HEK293 (cell line): Measurements from ENCODE around the gene PRIMPOL.

ENCODE experiments used
- CTCF ChIA-PET: fragments of 350-600 bp; formaldehyde crosslinking; extraction: SDS; loops from one replicate; lab custom pipeline; 2021; ENCODE audit warnings: antibody characterized with exemption; lab: Yijun Ruan, JAX
- POLR2A ChIA-PET: fragments of 300-600 bp; formaldehyde crosslinking; extraction: SDS; loops from one replicate; lab custom pipeline; 2020; ENCODE audit warnings: antibody characterized with exemption, inconsistent platforms; lab: Yijun Ruan, JAX
- H3K27ac ChIP-seq: fragments of 200-500 bp; sonication (Bioruptor generic); 2 replicates; pipeline ENCODE4 v1.5.1; 2014; ENCODE audit warnings: low read depth, low read length, control low read depth, inconsistent platforms; ENCODE audit errors: extremely low read depth
- H3K36me3 ChIP-seq, 2 experiments: fragments of 200-500 bp in 1 of 2; sonication (Bioruptor generic) in 1 of 2; 1 replicate in 1 of 2; 2 replicates in 1 of 2; pipeline ENCODE4 v1.5.1; 2014 to 2017; ENCODE audit warnings: inconsistent platforms in 2 of 2, low read length in 2 of 2; ENCODE audit not compliant: control insufficient read depth in 2 of 2, insufficient read depth in 1 of 2
- H3K4me1 ChIP-seq: fragments of 200-500 bp; sonication (Bioruptor generic); 2 replicates; pipeline ENCODE4 v1.5.1; 2014; ENCODE audit warnings: mild to moderate bottlenecking, low read length, inconsistent platforms; ENCODE audit not compliant: control insufficient read depth, insufficient read depth
- H3K4me3 ChIP-seq: 2 replicates; pipeline ENCODE4 v1.5.1; 2011; ENCODE audit warnings: low read depth, mild to moderate bottlenecking, control low read depth, low read length, moderate library complexity
- H3K9me3 ChIP-seq: fragments of 200-500 bp; sonication (Bioruptor generic); 2 replicates; pipeline ENCODE4 v1.5.1; 2014; ENCODE audit warnings: low read depth, low read length, inconsistent platforms; ENCODE audit not compliant: control insufficient read depth, insufficient read depth
- AEBP2 ChIP-seq: fragments of 450-650 bp; formaldehyde crosslinking; IDR thresholded peaks from 2 replicates; pipeline ENCODE4 v1.5.1; 2016; ENCODE audit warnings: missing biosample characterization, missing genetic modification characterization, borderline replicate concordance
- BCL11B ChIP-seq: fragments of 450-650 bp; formaldehyde crosslinking; IDR thresholded peaks from 2 replicates; pipeline ENCODE4 v1.5.1; 2016; ENCODE audit warnings: low read depth, missing biosample characterization, missing genetic modification characterization
- FEZF1 ChIP-seq: fragments of 450-650 bp; formaldehyde crosslinking; IDR thresholded peaks from 2 replicates; pipeline ENCODE4 v1.5.1; 2016; ENCODE audit warnings: missing biosample characterization, missing genetic modification characterization
- HOXD13 ChIP-seq: sonication (generic); formaldehyde crosslinking; IDR thresholded peaks from 2 replicates; pipeline ENCODE4 v1.8.0; 2022; ENCODE audit warnings: missing genetic modification reagents, borderline replicate concordance
- SCRT2 ChIP-seq: fragments of 450-650 bp; formaldehyde crosslinking; IDR thresholded peaks from 2 replicates; pipeline ENCODE4 v1.5.1; 2016; ENCODE audit warnings: missing biosample characterization, missing genetic modification characterization
- YY1 ChIP-seq: fragments of 450-650 bp; formaldehyde crosslinking; IDR thresholded peaks from 2 replicates; pipeline ENCODE4 v1.5.1; 2018; ENCODE audit warnings: missing biosample characterization, missing genetic modification characterization
- ZBTB11 ChIP-seq: fragments of 450-650 bp; formaldehyde crosslinking; conservative IDR thresholded peaks from 2 replicates; pipeline ENCODE4 v1.5.1; 2016; ENCODE audit warnings: low read depth, missing biosample characterization, missing genetic modification characterization
- ZBTB17 ChIP-seq: fragments of 450-650 bp; formaldehyde crosslinking; IDR thresholded peaks from 2 replicates; pipeline ENCODE4 v1.5.1; 2016; ENCODE audit warnings: missing biosample characterization, missing genetic modification characterization
- ZNF174 ChIP-seq: fragments of 450-650 bp; formaldehyde crosslinking; IDR thresholded peaks from 2 replicates; pipeline ENCODE4 v1.5.0; 2017; ENCODE audit warnings: missing biosample characterization, mild to moderate bottlenecking, missing genetic modification characterization
- ZNF19 ChIP-seq: fragments of 450-650 bp; formaldehyde crosslinking; IDR thresholded peaks from 2 replicates; pipeline ENCODE4; 2016; ENCODE audit warnings: missing biosample characterization, missing genetic modification characterization, low read depth
- ZNF221 ChIP-seq: fragments of 450-650 bp; formaldehyde crosslinking; IDR thresholded peaks from 2 replicates; pipeline ENCODE4 v1.5.1; 2017; ENCODE audit warnings: missing biosample characterization, missing genetic modification characterization, borderline replicate concordance
- ZNF280C ChIP-seq: fragments of 450-650 bp; formaldehyde crosslinking; IDR thresholded peaks from 2 replicates; pipeline ENCODE4 v1.5.1; 2016; ENCODE audit warnings: missing biosample characterization, missing genetic modification characterization
- ZNF311 ChIP-seq: fragments of 450-650 bp; formaldehyde crosslinking; IDR thresholded peaks from 2 replicates; pipeline ENCODE4 v1.5.1; 2017; ENCODE audit warnings: missing biosample characterization, missing genetic modification characterization, borderline replicate concordance
- ZNF514 ChIP-seq: fragments of 450-650 bp; formaldehyde crosslinking; IDR thresholded peaks from 2 replicates; pipeline ENCODE4 v1.5.1; 2016; ENCODE audit warnings: missing biosample characterization, missing genetic modification characterization
- ZNF521 ChIP-seq: fragments of 450-650 bp; formaldehyde crosslinking; IDR thresholded peaks from 2 replicates; pipeline ENCODE4 v1.5.1; 2017; ENCODE audit warnings: missing biosample characterization, mild to moderate bottlenecking, missing genetic modification characterization
- ZNF560 ChIP-seq: fragments of 450-650 bp; formaldehyde crosslinking; IDR thresholded peaks from 2 replicates; pipeline ENCODE4 v1.5.1; 2017; ENCODE audit warnings: missing biosample characterization, missing genetic modification characterization, borderline replicate concordance
- ZNF600 ChIP-seq: fragments of 450-650 bp; formaldehyde crosslinking; IDR thresholded peaks from 2 replicates; pipeline ENCODE4 v1.5.1; 2016; ENCODE audit warnings: missing biosample characterization, missing genetic modification characterization
- ZNF645 ChIP-seq: fragments of 450-650 bp; formaldehyde crosslinking; IDR thresholded peaks from 2 replicates; pipeline ENCODE4; 2016; ENCODE audit warnings: missing biosample characterization, missing genetic modification characterization
- ZNF658 ChIP-seq: fragments of 450-650 bp; formaldehyde crosslinking; IDR thresholded peaks from 2 replicates; pipeline ENCODE4; 2016; ENCODE audit warnings: missing biosample characterization, missing genetic modification characterization
- ZNF660 ChIP-seq: fragments of 450-650 bp; IDR thresholded peaks from 2 replicates; pipeline ENCODE4 v1.5.1; 2018; ENCODE audit warnings: missing biosample characterization, mild to moderate bottlenecking, missing genetic modification characterization
- ZNF677 ChIP-seq: fragments of 450-650 bp; IDR thresholded peaks from 2 replicates; pipeline ENCODE4 v1.5.0; 2018; ENCODE audit warnings: missing biosample characterization, mild to moderate bottlenecking, missing genetic modification characterization, moderate library complexity
- ZSCAN5A ChIP-seq: fragments of 450-650 bp; formaldehyde crosslinking; IDR thresholded peaks from 2 replicates; pipeline ENCODE4 v1.5.1; 2016; ENCODE audit warnings: missing biosample characterization, missing genetic modification characterization

PRIMPOL gene

GRCh38 chr4:184635381-184635780 lies 14.2 kb upstream of the PRIMPOL start:
- CTCF ChIA-PET, result interaction anchor here (0.6 kb wide), 1 partner anchor 404 kb away, joined by 3 read pairs; no protein-coding TSS in a partner anchor
- no peak for TF ChIP-seq ZSCAN5A (tag by site-specific recombination)
- no peak for TF ChIP-seq ZBTB17 (tag by site-specific recombination)
- peak; percentile 66; the same call in 1 of the 2 replicates for TF ChIP-seq SCRT2
- TF ChIP-seq ZBTB11 (tag by site-specific recombination), result no peak
- no peak overlapping the region for H3K4me3 ChIP-seq
- peaks cover 21 to 79% of the 10 kb centered on the region in 2 experiments; a peak in 2 of 3 replicates for H3K36me3 ChIP-seq
- H3K9me3 ChIP-seq, result no peaks in the 10 kb centered on the region
- POLR2A ChIA-PET, result interaction anchor here (0.7 kb wide), 1 partner anchor 14 kb away, joined by 4 read pairs; the partner anchor contains the start of gene PRIMPOL
- H3K27ac ChIP-seq, result no peak overlapping the region
- H3K4me1 ChIP-seq, result no peaks in the 10 kb centered on the region

- H3K9me3 ChIP-seq, result no peaks in the 10 kb centered on the region
- H3K4me1 ChIP-seq, result no peaks in the 10 kb centered on the region
- H3K36me3 ChIP-seq, result peaks cover 17 to 73% of the 10 kb centered on the region in 2 experiments; a peak in 2 of 3 replicates
- ChIA-PET CTCF (interaction anchor here (0.5 kb wide), 1 partner anchor 1158 kb away, joined by 4 read pairs; no protein-coding TSS in a partner anchor), POLR2A (interaction anchor here (0.7 kb wide), 1 partner anchor 13 kb away, joined by 4 read pairs; the partner anchor contains the start of gene PRIMPOL)
- no peak overlapping the region for H3K4me3 ChIP-seq
- no peak for TF ChIP-seq YY1
- TF ChIP-seq FEZF1 (tag by site-specific recombination), result no peak
- TF ChIP-seq BCL11B, result no peak
- no peak for TF ChIP-seq ZNF560 (tag by site-specific recombination)
- TF ChIP-seq ZNF645, result no peak
- no peak for TF ChIP-seq ZNF658
- no peak overlapping the region for H3K27ac ChIP-seq
Observed at GRCh38 chr4:184636144-184636543, 13.4 kb upstream of the PRIMPOL start.

- ChIA-PET POLR2A (no interaction called here), CTCF (interaction anchor here (0.6 kb wide), 1 partner anchor 23 kb away, joined by 6 read pairs; no protein-coding TSS in a partner anchor)
- H3K9me3 ChIP-seq, result no peaks in the 10 kb centered on the region
- H3K4me1 ChIP-seq, result no peaks in the 10 kb centered on the region
- H3K27ac ChIP-seq, result no peak overlapping the region
- H3K4me3 ChIP-seq, result no peak overlapping the region
- H3K36me3 ChIP-seq, result peaks cover 14 to 74% of the 10 kb centered on the region in 2 experiments; a peak in 2 of 3 replicates
- no peak for TF ChIP-seq ZNF280C (tag by site-specific recombination)
- no peak for TF ChIP-seq ZNF660 (tag by site-specific recombination)
- TF ChIP-seq ZNF311, result no peak
- TF ChIP-seq ZNF174 (tag by site-specific recombination), result no peak
- TF ChIP-seq ZNF514, result no peak
- TF ChIP-seq HOXD13 (CRISPR knock-in tag), result no peak
- no peak for TF ChIP-seq ZNF521 (tag by site-specific recombination)
- no peak for TF ChIP-seq ZNF19 (tag by site-specific recombination)
- TF ChIP-seq ZNF221, result no peak
- no peak for TF ChIP-seq YY1
- TF ChIP-seq AEBP2, result no peak
- TF ChIP-seq ZNF600, result no peak
- TF ChIP-seq ZNF677 (tag by site-specific recombination), result no peak
Observed at GRCh38 chr4:184636897-184637296, 12.6 kb upstream of the PRIMPOL start.
